ENCODE results near the gene RASSF10. TPM values are rescaled to one million over a fixed set of nuclear protein-coding genes. Genes with fewer than 3 reads are reported as not detected.

RASSF10 gene
- total RNA-seq, 2 donors from 2014 or later = 29.1 to 30.8 TPM

- Mint-ChIP-seq H3K27ac (no peak overlapping the region), H3K27me3 (ENCODE audit: insufficient read depth) (peaks cover 9% of the 10 kb centered on the region), H3K4me3 (no peak overlapping the region), H3K9me3 (no peaks in the 10 kb centered on the region), H3K4me1 (peaks cover 17% of the 10 kb centered on the region), H3K36me3 (ENCODE audit: low read depth) (no peaks in the 10 kb centered on the region)
- Histone ChIP-seq H3K27ac (ENCODE audit: low read depth, low read length) (no peak overlapping the region), H3K4me1 (ENCODE audit: control insufficient read depth, insufficient read depth, low read length) (peaks cover 9% of the 10 kb centered on the region), H3K27me3 (ENCODE audit: control insufficient read depth, insufficient read depth, low read length, poor library complexity, severe bottlenecking) (no peaks in the 10 kb centered on the region), H3K9me3 (ENCODE audit: control insufficient read depth, low read length) (no peaks in the 10 kb centered on the region), H3K36me3 (ENCODE audit: control insufficient read depth, insufficient read depth, low read length) (no peaks in the 10 kb centered on the region), H3K4me3 (ENCODE audit: low read length) (no peak overlapping the region), H3K9ac (ENCODE audit: extremely low read depth, low read length, poor library complexity, severe bottlenecking) (no peak overlapping the region)
- no peak for TF ChIP-seq CTCF (conservative IDR thresholded peaks at IDR 0.05)
- 85 to 86% methylated on average over 5 of the region's 5 CpGs for WGBS, 2 experiments (ENCODE audit: insufficient coverage in 1 of 2, insufficient read length in 1 of 2)
- no peak for DNase-seq
These were observed 43.1 kb upstream of the RASSF10 start for GRCh38 chr11:12966002-12966401.

- Histone ChIP-seq H3K4me1 (ENCODE audit: control insufficient read depth, insufficient read depth, low read length) (peaks cover 9% of the 10 kb centered on the region), H3K9ac (ENCODE audit: extremely low read depth, low read length, poor library complexity, severe bottlenecking) (no peak overlapping the region), H3K27me3 (ENCODE audit: control insufficient read depth, insufficient read depth, low read length, poor library complexity, severe bottlenecking) (no peaks in the 10 kb centered on the region), H3K27ac (ENCODE audit: low read depth, low read length) (no peak overlapping the region), H3K9me3 (ENCODE audit: control insufficient read depth, low read length) (no peaks in the 10 kb centered on the region), H3K36me3 (ENCODE audit: control insufficient read depth, insufficient read depth, low read length) (no peaks in the 10 kb centered on the region), H3K4me3 (ENCODE audit: low read length) (no peak overlapping the region)
- no peak for TF ChIP-seq CTCF (conservative IDR thresholded peaks at IDR 0.05)
- Mint-ChIP-seq H3K27me3 (ENCODE audit: insufficient read depth) (peaks cover 6% of the 10 kb centered on the region), H3K4me3 (no peak overlapping the region), H3K36me3 (ENCODE audit: low read depth) (no peaks in the 10 kb centered on the region), H3K4me1 (peaks cover 17% of the 10 kb centered on the region), H3K9me3 (no peaks in the 10 kb centered on the region), H3K27ac (no peak overlapping the region)
- no peak for DNase-seq
- WGBS, 2 experiments (ENCODE audit: insufficient coverage in 1 of 2, insufficient read length in 1 of 2) = 91 to 100% methylated on average over 1 of the region's 1 CpG
These were observed 41.0 kb upstream of the RASSF10 start for GRCh38 chr11:12968101-12968500.

GRCh38 chr11:12968826-12969225 is 40.3 kb upstream of the RASSF10 start:
- Histone ChIP-seq H3K27me3 (ENCODE audit: control insufficient read depth, insufficient read depth, low read length, poor library complexity, severe bottlenecking) (no peaks in the 10 kb centered on the region), H3K4me3 (ENCODE audit: low read length) (no peak overlapping the region), H3K4me1 (ENCODE audit: control insufficient read depth, insufficient read depth, low read length) (peaks cover 9% of the 10 kb centered on the region), H3K36me3 (ENCODE audit: control insufficient read depth, insufficient read depth, low read length) (no peaks in the 10 kb centered on the region), H3K9ac (ENCODE audit: extremely low read depth, low read length, poor library complexity, severe bottlenecking) (no peak overlapping the region), H3K27ac (ENCODE audit: low read depth, low read length) (no peak overlapping the region), H3K9me3 (ENCODE audit: control insufficient read depth, low read length) (no peaks in the 10 kb centered on the region)
- peaks cover 17% of the 10 kb centered on the region for H3K4me1 Mint-ChIP-seq
- no peak overlapping the region for H3K4me3 Mint-ChIP-seq
- WGBS, 2 experiments (ENCODE audit: insufficient coverage in 1 of 2, insufficient read length in 1 of 2) = 96% methylated on average over 3 to 6 of the region's 6 CpGs
- H3K36me3 Mint-ChIP-seq (ENCODE audit: low read depth) = no peaks in the 10 kb centered on the region
- TF ChIP-seq CTCF (conservative IDR thresholded peaks at IDR 0.05) = no peak
- no peak overlapping the region for H3K27ac Mint-ChIP-seq
- no peaks in the 10 kb centered on the region for H3K9me3 Mint-ChIP-seq
- DNase-seq = no peak
- H3K27me3 Mint-ChIP-seq (ENCODE audit: insufficient read depth) = peaks cover 6% of the 10 kb centered on the region
